GM19351 (cell line): ENCODE results near the gene PCDHB12.
"Not testable (repeated sequence)": the region's sequence is repeated elsewhere in the genome, so short reads cannot be mapped to it uniquely, and the experiment has no call there.

Source experiments
- ATAC-seq: cut with Tn5 transposase; IDR thresholded peaks from one replicate; pipeline ENCODE4 v1.9.1; 2021; ENCODE audit warnings: mild to moderate bottlenecking, moderate library complexity; ENCODE audit not compliant: unreplicated experiment

Gene PCDHB12

DNA sequence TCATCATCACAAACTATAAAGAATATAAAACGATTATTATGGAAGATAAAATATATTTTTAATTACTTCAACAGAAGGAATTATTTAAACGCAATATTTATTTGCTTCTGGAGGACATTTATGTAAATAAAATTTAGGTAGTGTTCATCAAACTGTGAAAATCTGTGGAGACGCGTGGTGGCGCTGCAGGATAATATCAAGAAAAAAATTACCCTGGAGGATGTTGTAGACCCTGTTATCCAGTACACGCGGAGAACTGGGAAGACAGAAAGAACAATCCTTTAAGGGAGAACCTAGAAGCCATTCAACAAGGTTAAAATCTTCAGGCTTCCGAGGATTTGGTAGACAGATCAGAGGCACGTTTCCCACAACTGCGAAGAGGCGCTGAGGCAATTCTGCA, at the start of gene PCDHB12:
Gene PCDHB12 (plus strand): TSS at position 242 of the 400 bp plus-strand sequence. CDS start 189 bp downstream, outside the sequence.
- ATAC-seq: no peak

DNA sequence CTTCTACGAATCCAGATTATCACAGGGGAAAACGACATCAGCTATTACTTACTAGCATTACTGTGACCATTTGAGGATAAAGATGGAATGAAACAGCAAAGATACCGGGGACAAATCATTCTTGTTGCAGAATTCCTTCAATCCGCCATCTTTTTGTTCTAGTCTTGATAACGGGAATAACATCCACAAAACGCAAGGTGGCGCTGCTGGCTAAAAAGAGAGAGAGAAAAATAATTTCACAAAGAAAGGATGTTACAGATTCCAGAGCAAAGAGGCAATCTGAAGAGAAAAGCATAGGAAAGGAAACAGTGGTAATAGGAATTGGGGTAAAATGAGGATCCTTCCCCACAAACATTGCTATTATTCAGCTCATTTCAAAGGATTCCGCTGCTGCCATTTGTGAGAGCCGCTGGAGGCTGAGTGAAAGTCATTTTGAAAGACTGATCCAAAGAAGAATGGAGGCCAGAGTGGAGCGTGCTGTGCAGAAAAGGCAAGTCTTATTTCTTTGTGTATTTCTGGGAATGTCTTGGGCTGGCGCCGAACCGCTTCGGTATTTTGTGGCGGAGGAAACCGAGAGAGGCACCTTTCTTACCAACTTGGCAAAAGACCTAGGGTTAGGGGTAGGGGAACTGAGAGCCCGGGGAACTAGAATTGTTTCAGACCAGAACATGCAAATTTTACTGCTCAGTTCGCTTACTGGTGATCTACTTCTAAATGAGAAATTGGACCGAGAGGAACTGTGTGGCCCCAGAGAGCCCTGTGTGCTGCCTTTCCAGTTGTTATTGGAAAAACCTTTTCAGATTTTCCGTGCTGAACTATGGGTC, 35.9 kb upstream of the PCDHB12 start, which contains the start of gene PCDHB7:
Gene PCDHB7 (plus strand): TSS at position 264 of the 824 bp plus-strand sequence. CDS start 192 bp downstream, at position 456.
- no peak for ATAC-seq

DNA sequence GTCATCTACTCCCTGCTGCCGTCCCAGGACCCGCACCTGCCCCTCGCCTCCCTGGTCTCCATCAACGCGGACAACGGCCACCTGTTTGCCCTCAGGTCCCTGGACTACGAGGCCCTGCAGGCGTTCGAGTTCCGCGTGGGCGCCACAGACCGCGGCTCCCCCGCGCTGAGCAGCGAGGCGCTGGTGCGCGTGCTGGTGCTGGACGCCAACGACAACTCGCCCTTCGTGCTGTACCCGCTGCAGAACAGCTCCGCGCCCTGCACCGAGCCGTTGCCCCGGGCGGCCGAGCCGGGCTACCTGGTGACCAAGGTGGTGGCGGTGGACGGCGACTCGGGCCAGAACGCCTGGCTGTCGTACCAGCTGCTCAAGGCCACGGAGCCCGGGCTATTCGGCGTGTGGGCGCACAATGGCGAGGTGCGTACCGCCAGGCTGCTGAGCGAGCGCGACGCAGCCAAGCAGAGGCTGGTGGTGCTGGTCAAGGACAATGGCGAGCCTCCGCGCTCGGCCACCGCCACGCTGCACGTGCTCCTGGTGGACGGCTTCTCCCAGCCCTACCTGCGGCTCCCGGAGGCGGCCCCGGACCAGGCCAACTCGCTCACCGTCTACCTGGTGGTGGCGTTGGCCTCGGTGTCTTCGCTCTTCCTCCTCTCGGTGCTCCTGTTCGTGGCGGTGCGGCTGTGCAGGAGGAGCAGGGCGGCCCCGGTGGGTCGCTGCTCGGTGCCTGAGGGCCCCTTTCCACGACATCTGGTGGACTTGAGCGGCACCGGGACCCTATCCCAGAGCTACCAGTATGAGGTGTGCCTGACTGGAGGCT, 34.0 kb upstream of the PCDHB12 start:
- ATAC-seq: not testable (repeated sequence)

DNA sequence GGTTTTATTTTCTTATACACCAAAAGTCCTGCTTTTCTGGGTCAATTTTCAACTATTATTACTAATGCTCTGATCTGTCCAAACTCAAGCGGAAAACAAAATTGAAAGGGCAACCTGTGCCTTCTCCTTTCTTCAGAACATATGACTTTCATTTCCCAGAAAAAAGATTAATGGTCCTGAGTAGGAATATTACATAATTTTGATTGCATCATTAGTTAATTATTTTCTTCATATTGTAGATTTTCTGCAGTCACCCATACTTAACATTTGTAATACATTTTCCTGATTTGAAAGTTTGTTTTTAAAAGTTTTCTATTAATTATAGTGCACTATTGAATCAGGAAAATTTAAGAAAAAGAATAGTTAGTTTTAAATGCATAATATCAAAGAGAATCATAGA, 32.6 kb upstream of the PCDHB12 start:
- no peak for ATAC-seq

DNA sequence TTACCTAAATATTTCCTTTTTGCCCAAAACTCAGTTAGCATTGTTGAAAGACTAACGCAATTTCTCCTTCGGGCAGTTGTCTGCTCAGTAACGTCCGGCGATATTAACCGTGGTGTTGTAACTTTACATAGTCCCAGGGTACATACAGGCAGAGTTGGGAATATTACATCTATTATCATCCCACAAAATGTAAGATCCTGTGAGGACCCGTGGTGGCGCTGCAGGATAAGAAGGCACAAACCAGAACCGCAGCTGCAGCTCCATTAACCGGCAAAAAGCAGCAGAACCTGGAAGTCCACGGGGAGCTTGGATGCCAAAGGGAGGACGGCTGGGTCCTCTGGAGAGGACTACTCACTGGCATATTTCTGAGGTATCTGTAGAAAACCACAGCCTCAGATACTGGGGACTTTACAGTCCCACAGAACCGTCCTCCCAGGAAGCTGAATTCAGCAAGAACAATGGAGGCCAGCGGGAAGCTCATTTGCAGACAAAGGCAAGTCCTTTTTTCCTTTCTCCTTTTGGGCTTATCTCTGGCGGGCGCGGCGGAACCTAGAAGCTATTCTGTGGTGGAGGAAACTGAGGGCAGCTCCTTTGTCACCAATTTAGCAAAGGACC, 30.8 kb upstream of the PCDHB12 start, which contains the start of gene PCDHB8:
Gene PCDHB8 (plus strand): TSS at position 214 of the 615 bp plus-strand sequence. CDS start 245 bp downstream, at position 459.
- not testable (repeated sequence) for ATAC-seq

DNA sequence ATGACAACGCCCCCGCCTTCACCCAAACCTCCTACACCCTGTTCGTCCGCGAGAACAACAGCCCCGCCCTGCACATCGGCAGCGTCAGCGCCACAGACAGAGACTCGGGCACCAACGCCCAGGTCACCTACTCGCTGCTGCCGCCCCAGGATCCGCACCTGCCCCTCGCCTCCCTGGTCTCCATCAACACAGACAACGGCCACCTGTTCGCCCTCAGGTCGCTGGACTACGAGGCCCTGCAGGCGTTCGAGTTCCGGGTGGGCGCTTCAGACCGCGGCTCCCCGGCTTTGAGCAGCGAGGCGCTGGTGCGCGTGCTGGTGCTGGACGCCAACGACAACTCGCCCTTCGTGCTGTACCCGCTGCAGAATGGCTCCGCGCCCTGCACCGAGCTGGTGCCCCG, 29.1 kb upstream of the PCDHB12 start:
- ATAC-seq: not testable (repeated sequence)

DNA sequence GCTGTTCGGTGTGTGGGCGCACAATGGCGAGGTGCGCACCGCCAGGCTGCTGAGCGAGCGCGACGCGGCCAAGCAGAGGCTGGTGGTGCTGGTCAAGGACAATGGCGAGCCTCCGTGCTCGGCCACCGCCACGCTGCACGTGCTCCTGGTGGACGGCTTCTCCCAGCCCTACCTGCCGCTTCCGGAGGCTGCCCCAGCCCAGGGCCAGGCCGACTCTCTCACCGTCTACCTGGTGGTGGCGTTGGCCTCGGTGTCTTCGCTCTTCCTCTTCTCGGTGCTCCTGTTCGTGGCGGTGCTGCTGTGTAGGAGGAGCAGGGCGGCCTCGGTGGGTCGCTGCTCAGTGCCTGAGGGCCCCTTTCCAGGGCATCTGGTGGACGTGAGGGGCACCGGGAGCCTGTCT, 28.6 kb upstream of the PCDHB12 start:
- not testable (repeated sequence) for ATAC-seq

DNA sequence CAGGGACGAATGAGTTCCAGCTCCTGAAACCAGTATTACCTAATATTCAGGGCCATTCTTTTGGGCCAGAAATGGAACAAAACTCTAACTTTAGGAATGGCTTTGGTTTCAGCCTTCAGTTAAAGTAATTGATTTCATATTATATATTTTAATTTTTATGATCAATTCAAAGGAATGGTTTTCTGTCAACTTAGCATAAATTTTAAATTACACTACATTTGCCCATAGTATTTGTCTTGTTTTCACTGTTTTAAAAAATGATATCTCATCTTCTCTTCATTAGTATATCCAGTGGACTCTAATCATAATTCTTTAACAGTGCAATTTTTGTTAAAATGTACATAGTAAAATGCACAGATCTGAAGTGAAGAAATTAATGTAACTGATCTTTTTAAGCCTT, 28.2 kb upstream of the PCDHB12 start:
- ATAC-seq: no peak

DNA sequence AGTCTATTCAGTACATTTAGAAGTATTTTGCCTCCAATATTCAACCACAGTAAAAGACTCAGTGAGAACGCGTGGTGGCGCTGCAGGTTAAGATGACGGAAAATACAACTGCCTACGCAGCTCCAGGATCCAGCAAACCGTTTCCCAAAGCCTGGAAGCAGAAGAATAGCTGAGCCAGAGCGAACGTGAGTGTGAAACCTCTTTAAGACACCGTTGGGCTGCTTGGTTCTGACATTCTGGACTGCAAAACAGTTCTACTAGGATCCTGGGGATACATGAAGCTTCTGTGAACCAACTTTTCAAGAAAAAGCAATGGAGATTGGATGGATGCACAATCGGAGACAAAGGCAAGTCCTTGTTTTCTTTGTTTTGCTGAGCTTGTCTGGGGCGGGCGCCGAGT, 26.3 kb upstream of the PCDHB12 start, which contains the start of gene PCDHB16:
Gene PCDHB16 (plus strand): TSS at position 140 of the 400 bp plus-strand sequence. CDS start 173 bp downstream, at position 313.
- ATAC-seq: no peak

DNA sequence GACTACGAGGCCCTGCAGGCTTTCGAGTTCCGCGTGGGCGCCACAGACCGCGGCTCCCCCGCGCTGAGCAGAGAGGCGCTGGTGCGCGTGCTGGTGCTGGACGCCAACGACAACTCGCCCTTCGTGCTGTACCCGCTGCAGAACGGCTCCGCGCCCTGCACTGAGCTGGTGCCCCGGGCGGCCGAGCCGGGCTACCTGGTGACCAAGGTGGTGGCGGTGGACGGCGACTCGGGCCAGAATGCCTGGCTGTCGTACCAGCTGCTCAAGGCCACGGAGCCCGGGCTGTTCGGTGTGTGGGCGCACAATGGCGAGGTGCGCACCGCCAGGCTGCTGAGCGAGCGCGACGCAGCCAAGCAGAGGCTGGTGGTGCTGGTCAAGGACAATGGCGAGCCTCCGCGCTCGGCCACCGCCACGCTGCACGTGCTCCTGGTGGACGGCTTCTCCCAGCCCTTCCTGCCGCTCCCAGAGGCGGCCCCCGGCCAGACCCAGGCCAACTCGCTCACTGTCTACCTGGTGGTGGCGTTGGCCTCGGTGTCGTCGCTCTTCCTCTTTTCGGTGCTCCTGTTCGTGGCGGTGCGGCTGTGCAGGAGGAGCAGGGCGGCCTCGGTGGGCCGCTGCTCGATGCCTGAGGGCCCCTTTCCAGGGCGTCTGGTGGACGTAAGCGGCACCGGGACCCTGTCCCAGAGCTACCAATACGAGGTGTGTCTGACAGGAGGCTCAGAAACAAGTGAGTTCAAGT, 24.2 kb upstream of the PCDHB12 start:
- not testable (repeated sequence) for ATAC-seq

DNA sequence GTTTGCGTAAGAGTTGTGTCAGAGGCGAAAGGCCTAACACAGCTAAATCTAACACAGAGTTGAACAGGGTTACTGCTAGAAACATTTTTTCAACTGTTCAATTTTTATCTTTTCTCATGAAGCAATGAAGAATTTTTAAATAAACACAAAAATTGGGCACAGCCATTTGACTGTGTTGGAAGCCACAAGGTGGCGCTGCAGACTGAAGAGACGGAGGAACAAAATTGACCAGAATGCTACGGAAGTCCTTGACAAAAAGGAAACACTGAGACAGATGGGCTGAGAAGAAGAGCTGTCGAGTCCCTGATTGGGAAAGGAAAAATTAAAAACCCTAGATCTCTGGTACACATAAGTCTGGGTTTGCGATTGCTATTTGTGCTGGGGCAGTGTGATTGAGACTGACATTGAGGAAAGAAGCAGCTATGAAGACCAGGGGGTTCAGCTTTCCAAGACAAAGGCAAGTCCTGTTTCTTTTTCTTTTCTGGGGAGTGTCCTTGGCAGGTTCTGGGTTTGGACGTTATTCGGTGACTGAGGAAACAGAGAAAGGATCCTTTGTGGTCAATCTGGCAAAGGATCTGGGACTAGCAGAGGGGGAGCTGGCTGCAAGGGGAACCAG, 21.5 kb upstream of the PCDHB12 start, which contains the start of gene PCDHB9:
Gene PCDHB9 (plus strand): TSS at position 265 of the 616 bp plus-strand sequence. CDS start 158 bp downstream, at position 423.
- ATAC-seq: no peak

DNA sequence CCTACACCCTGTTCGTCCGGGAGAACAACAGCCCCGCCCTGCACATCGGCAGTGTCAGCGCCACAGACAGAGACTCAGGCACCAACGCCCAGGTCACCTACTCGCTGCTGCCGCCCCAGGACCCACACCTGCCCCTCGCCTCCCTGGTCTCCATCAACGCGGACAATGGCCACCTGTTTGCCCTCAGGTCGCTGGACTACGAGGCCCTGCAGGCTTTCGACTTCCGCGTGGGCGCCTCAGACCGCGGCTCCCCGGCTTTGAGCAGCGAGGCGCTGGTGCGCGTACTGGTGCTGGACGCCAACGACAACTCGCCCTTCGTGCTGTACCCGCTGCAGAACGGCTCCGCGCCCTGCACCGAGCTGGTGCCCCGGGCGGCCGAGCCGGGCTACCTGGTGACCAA, 19.8 kb upstream of the PCDHB12 start:
- ATAC-seq: not testable (repeated sequence)

DNA sequence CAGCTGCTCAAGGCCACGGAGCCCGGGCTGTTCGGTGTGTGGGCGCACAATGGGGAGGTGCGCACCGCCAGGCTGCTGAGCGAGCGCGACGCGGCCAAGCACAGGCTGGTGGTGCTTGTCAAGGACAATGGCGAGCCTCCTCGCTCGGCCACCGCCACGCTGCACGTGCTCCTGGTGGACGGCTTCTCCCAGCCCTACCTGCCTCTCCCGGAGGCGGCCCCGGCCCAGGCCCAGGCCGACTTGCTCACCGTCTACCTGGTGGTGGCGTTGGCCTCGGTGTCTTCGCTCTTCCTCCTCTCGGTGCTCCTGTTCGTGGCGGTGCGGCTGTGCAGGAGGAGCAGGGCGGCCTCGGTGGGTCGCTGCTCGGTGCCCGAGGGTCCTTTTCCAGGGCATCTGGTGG, 19.4 kb upstream of the PCDHB12 start:
- ATAC-seq: not testable (repeated sequence)

DNA sequence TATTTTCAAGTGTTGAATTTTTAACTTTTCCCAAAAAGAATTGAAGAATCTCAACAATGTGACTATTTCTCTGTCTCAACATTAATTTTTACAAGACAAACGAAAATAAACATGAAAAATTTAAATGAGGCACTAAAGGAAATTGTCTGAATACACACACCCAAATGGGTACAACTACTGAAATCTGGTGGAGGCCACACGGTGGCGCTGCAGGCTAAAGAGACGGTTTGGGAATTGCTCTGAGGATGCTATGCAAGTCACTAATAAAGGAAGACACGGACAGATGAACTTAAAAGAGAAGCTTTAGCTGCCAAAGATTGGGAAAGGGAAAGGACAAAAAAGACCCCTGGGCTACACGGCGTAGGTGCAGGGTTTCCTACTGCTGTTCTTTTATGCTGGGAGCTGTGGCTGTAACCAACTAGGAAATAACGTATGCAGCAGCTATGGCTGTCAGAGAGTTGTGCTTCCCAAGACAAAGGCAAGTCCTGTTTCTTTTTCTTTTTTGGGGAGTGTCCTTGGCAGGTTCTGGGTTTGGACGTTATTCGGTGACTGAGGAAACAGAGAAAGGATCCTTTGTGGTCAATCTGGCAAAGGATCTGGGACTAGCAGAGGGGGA, 16.3 kb upstream of the PCDHB12 start, which contains the start of gene PCDHB10:
Gene PCDHB10 (plus strand): TSS at position 244 of the 616 bp plus-strand sequence. CDS start 200 bp downstream, at position 444.
- ATAC-seq: no peak

DNA sequence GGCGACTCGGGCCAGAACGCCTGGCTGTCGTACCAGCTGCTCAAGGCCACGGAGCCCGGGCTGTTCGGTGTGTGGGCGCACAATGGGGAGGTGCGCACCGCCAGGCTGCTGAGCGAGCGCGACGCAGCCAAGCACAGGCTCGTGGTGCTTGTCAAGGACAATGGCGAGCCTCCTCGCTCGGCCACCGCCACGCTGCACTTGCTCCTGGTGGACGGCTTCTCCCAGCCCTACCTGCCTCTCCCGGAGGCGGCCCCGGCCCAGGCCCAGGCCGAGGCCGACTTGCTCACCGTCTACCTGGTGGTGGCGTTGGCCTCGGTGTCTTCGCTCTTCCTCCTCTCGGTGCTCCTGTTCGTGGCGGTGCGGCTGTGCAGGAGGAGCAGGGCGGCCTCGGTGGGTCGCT, 14.2 kb upstream of the PCDHB12 start:
- not testable (repeated sequence) for ATAC-seq

DNA sequence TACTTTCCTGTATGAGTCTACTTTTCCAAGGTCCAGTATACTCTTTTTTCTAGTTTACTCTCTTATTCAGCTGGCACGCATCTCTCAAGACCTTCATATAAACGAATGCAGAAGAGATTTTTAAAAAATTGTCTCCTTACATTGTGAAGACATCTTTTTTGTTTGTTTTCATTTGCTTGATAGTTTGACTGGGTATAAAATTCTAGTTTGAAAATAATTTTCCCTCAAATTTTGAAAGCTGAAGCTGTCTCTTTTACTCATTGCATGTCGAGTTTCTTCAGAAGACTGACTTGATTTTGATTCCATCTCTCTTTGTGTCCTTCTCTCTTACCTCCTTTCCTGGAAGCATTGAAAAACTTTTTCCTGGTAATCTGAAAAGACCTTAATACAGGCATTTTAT, 12.2 kb upstream of the PCDHB12 start:
- no peak for ATAC-seq

DNA sequence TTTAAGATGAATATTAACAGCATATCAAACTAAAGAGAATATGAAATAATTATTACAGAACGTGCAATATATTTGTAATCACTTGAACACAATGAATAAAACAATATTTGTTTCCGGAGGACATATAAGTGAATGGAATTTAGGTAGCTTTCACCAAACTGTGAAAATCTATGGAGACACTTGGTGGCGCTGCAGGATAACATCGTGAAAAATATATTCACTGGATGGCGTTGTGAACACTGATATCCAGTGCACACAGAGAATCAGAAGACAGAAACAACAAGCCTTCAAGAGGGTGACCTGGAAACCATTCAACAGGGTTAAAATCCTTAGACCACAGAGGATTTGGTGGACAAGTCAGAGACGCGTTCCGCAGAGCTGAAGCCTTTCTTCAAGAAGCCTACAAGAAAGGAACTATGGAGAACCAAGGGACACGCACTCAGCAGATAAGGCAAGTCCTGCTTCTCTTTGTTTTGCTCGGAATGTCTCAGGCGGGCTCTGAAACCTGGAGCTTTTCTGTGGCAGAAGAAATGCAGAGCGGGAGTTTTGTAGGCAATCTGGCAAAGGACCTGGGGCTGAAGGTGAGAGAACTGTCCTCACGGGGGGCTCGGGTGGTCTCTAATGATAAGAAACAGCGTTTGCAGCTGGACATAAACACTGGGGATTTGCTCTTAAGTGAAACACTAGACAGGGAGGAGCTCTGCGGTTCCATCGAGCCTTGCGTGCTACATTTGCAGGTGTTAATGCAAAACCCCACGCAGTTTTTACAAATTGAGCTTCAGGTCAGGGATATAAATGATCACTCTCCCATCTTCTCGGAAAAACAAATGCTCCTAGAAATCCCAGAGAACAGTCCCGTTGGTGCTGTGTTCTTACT, 8.9 kb upstream of the PCDHB12 start, which contains the start of gene PCDHB11:
Gene PCDHB11 (plus strand): TSS at position 269 of the 877 bp plus-strand sequence. CDS start 148 bp downstream, at position 417.
- ATAC-seq: no peak

DNA sequence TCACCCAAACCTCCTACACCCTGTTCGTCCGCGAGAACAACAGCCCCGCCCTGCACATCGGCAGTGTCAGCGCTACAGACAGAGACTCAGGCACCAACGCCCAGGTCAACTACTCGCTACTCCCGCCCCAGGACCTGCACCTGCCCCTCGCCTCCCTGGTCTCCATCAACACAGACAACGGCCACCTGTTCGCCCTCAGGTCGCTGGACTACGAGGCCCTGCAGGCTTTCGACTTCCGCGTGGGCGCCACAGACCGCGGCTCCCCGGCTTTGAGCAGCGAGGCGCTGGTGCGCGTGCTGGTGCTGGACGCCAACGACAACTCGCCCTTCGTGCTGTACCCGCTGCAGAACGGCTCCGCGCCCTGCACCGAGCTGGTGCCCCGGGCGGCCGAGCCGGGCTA, 7.4 kb upstream of the PCDHB12 start:
- not testable (repeated sequence) for ATAC-seq
